NCI-H2107 (cell line): Measurements from ENCODE around the gene CACNB1.

Experiments used
- DNase-seq: peaks from one replicate; lab custom pipeline; 2025; lab: John Stamatoyannopoulos, UW

Gene CACNB1

GRCh38 chr17:39200957-39201510, 3.6 kb upstream of the CACNB1 start:
- DNase-seq, result no peak

- no peak for DNase-seq
Measured at GRCh38 chr17:39200070-39200879, 2.8 kb upstream of the CACNB1 start, which contains the start of gene RPL19. Gene RPL19, plus strand, starts transcription at chr17:39200283. Its CDS starts 62 bp downstream, at chr17:39200345.

GRCh38 chr17:39199820-39200069, 2.3 kb upstream of the CACNB1 start:
- DNase-seq, result peak; percentile 78

GRCh38 chr17:39198186-39198566, 707 bp upstream of the CACNB1 start:
- DNase-seq, result no peak

GRCh38 chr17:39196808-39197291, 619 bp downstream of the CACNB1 start:
- no peak for DNase-seq

- DNase-seq, result no peak
Measured at GRCh38 chr17:39196241-39196807, 1.1 kb downstream of the CACNB1 start.

- no peak for DNase-seq
Measured at GRCh38 chr17:39195568-39196160, 1.8 kb downstream of the CACNB1 start.

GRCh38 chr17:39194985-39195524, 2.4 kb downstream of the CACNB1 start:
- DNase-seq, result no peak

- DNase-seq, result no peak
Measured at GRCh38 chr17:39194089-39194984, 3.1 kb downstream of the CACNB1 start.

GRCh38 chr17:39193346-39193745, 4.1 kb downstream of the CACNB1 start:
- DNase-seq, result no peak

GRCh38 chr17:39192901-39193300, 4.6 kb downstream of the CACNB1 start:
- no peak for DNase-seq

- no peak for DNase-seq
Measured at GRCh38 chr17:39191750-39192510, 5.5 kb downstream of the CACNB1 start.

GRCh38 chr17:39187152-39187830, 10.2 kb downstream of the CACNB1 start:
- no peak for DNase-seq

- DNase-seq, result no peak
Measured at GRCh38 chr17:39186481-39187002, 10.9 kb downstream of the CACNB1 start.

GRCh38 chr17:39183720-39184119, 13.7 kb downstream of the CACNB1 start:
- DNase-seq, result no peak

GRCh38 chr17:39183045-39183444, 14.4 kb downstream of the CACNB1 start:
- DNase-seq, result no peak

- no peak for DNase-seq
Measured at GRCh38 chr17:39181303-39181702, 16.2 kb downstream of the CACNB1 start.

- DNase-seq, result no peak
Measured at GRCh38 chr17:39178536-39178935, 18.9 kb downstream of the CACNB1 start.

GRCh38 chr17:39177256-39177655, 20.2 kb downstream of the CACNB1 start:
- DNase-seq, result no peak

GRCh38 chr17:39175695-39176093, 21.8 kb downstream of the CACNB1 start:
- no peak for DNase-seq
